Measurements from ENCODE around the gene ZNF497. TPM values are rescaled to one million over a fixed set of nuclear protein-coding genes. Genes with fewer than 3 reads are reported as not detected.

ZNF497 gene
- total and polyA plus RNA-seq, 2 of the 13 experiments (the other 11 are each of a cell fraction or from before 2014, with no cell fraction given): 1.5 to 1.9 TPM

DNA sequence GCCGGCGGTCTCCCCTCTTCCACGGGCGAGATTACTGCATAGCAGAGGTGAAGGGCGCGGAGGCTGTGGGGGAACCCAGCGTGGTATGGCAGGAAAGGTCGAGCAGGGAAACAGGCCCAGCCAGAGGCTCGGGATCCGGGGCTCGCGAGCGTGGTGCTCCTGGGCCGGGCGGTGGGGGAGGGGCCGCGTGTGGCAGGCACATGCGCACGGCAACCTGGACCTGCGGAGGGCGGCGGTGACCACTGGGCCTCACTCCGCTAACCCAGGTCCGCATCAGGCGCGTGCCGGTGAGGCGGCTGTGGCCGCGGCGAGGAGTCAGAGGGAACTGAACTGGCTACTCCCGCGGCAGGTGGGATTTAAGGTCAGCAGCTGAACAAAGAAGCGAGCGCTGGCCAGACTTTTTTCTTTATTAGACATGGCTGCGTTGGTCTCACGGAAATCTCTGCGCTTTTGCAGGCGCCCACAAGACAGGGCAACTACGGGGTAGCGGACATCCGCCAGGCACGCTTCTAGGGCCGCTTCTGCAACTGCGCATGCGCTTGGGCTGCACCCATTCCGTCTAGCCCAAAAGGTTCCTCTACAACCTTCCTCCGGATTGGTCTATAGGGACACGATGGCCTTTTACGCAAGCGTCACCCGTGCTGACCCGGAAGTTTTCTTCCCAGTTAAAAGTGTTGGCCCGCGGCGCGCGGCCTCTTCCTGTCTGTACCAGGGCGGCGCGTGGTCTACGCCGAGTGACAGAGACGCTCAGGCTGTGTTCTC is 24.2 kb upstream of the ZNF497 start, which contains the start of gene RPS5 (continued):
- TF ChIP-seq ZNF816 (CRISPR knock-in tag; IDR thresholded peaks at IDR 0.05; ENCODE audit: borderline replicate concordance) (no peak; the same call in 1 of the 2 replicates), SRF (IDR thresholded peaks at IDR 0.05; ENCODE audit: low read depth, low read length) (peak; percentile 33; the same call in 1 of the 2 replicates), SP1 (IDR thresholded peaks at IDR 0.05) (no peak), SP1 (CRISPR knock-in tag; IDR thresholded peaks at IDR 0.05) (no peak), ZZZ3 (CRISPR knock-in tag; IDR thresholded peaks at IDR 0.05; ENCODE audit: borderline replicate concordance) (peak; percentile 26), ZNF674 (CRISPR knock-in tag; IDR thresholded peaks at IDR 0.05; ENCODE audit: low read depth) (peak; percentile 58; the same call in 1 of the 2 replicates), CHD2 (IDR thresholded peaks at IDR 0.05; ENCODE audit: low read depth, low read length) (peak; percentile 69), NR2F1 (CRISPR knock-in tag; IDR thresholded peaks at IDR 0.05) (0 out of 4 replicates have a peak, but pooled peaks of 1 of the 2 experiments have one; percentile 6), MXI1 (IDR thresholded peaks at IDR 0.05; ENCODE audit: borderline replicate concordance, low read depth, low read length) (peak; percentile 96; the same call in 2 of the 3 replicates), KAT8 (CRISPR knock-in tag; IDR thresholded peaks at IDR 0.05) (peak; percentile 94), RNF2 (conservative IDR thresholded peaks at IDR 0.05; ENCODE audit: low read depth) (peak; percentile 62), NR1H2 (CRISPR knock-in tag; IDR thresholded peaks at IDR 0.05; ENCODE audit: borderline replicate concordance, low read depth) (no peak; the same call in 1 of the 2 replicates), KDM2A (CRISPR knock-in tag; IDR thresholded peaks at IDR 0.05; ENCODE audit: borderline replicate concordance, low read depth) (peak; percentile 89), HNRNPL (IDR thresholded peaks at IDR 0.05; ENCODE audit: low read depth, low read length) (0 out of 2 replicates have a peak, but pooled peaks have one; percentile 46), TP53 (CRISPR knock-in tag; conservative IDR thresholded peaks at IDR 0.05) (no peak), GZF1 (CRISPR knock-in tag; IDR thresholded peaks at IDR 0.05) (peak; percentile 29; the same call in 1 of the 2 replicates)
- TF ChIP-seq, protein P1, sequence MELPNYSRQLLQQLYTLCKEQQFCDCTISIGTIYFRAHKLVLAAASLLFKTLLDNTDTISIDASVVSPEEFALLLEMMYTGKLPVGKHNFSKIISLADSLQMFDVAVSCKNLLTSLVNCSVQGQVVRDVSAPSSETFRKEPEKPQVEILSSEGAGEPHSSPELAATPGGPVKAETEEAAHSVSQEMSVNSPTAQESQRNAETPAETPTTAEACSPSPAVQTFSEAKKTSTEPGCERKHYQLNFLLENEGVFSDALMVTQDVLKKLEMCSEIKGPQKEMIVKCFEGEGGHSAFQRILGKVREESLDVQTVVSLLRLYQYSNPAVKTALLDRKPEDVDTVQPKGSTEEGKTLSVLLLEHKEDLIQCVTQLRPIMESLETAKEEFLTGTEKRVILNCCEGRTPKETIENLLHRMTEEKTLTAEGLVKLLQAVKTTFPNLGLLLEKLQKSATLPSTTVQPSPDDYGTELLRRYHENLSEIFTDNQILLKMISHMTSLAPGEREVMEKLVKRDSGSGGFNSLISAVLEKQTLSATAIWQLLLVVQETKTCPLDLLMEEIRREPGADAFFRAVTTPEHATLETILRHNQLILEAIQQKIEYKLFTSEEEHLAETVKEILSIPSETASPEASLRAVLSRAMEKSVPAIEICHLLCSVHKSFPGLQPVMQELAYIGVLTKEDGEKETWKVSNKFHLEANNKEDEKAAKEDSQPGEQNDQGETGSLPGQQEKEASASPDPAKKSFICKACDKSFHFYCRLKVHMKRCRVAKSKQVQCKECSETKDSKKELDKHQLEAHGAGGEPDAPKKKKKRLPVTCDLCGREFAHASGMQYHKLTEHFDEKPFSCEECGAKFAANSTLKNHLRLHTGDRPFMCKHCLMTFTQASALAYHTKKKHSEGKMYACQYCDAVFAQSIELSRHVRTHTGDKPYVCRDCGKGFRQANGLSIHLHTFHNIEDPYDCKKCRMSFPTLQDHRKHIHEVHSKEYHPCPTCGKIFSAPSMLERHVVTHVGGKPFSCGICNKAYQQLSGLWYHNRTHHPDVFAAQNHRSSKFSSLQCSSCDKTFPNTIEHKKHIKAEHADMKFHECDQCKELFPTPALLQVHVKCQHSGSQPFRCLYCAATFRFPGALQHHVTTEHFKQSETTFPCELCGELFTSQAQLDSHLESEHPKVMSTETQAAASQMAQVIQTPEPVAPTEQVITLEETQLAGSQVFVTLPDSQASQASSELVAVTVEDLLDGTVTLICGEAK (IDR thresholded peaks at IDR 0.05): peak; percentile 64
- TF ChIP-seq, protein P1 (CRISPR knock-in tag; IDR thresholded peaks at IDR 0.05): no peak; the same call in none of the 2 replicates
